Endothelial cell of umbilical vein (primary cell): ENCODE data around the gene CLTCL1. TPM values are rescaled to one million over a fixed set of nuclear protein-coding genes. Genes with fewer than 3 reads are reported as not detected.

Source experiments
- BruUV-seq: library from RNA; stranded (reverse); fragments of 400-500 nt; replicated peaks from 2 replicates; lab custom pipeline; 2021; lab: Mats Ljungman, UMichigan
- CTCF ChIA-PET: fragments of 300-600, 350-600 bp; sonication (Branson Sonifier 250); formaldehyde crosslinking; loops from one replicate; lab custom pipeline; 2021; ENCODE audit warnings: antibody characterized with exemption, inconsistent platforms; lab: Charles Lee
- POLR2A ChIA-PET: fragments of 300-600, 350-600 bp; sonication (Branson Sonifier 250); formaldehyde crosslinking; loops from one replicate; lab custom pipeline; 2021; ENCODE audit warnings: antibody characterized with exemption, inconsistent platforms; lab: Charles Lee
- DNase-seq: peaks from one replicate; pipeline ENCODE4 v3.0.0-alpha.2; 2011; ENCODE audit warnings: low read depth, low spot score
- FAIRE-seq: peaks from 2 replicates; lab custom pipeline; 2011; peaks lifted over from hg19 to GRCh38; lab: Jason Lieb, UNC
- H2AFZ ChIP-seq: 2 replicates; pipeline ENCODE4 v1.6.0; 2012; ENCODE audit warnings: low read depth, low read length, control low read depth, inconsistent platforms
- H3K27ac ChIP-seq: 2 replicates; pipeline ENCODE4 v1.5.1; 2011; ENCODE audit warnings: low read depth, mild to moderate bottlenecking, control low read depth, low read length, moderate library complexity; ENCODE audit not compliant: insufficient read depth
- H3K27me3 ChIP-seq, 2 experiments: 2 replicates each; pipeline versions ENCODE4 v1.6.0 to v1.6.1; 2011; ENCODE audit warnings: low read length in 2 of 2, mixed read lengths in 1 of 2; ENCODE audit not compliant: control insufficient read depth in 2 of 2, insufficient read depth in 2 of 2
- H3K36me3 ChIP-seq, 2 experiments: 2 replicates in 1 of 2; 3 replicates in 1 of 2; pipeline ENCODE4 v1.5.1; 2011; ENCODE audit warnings: low read length in 2 of 2, mild to moderate bottlenecking in 1 of 2, moderate library complexity in 1 of 2; ENCODE audit not compliant: control insufficient read depth in 2 of 2, insufficient read depth in 2 of 2; ENCODE audit errors: extremely low read depth in 1 of 2
- H3K4me1 ChIP-seq: 3 replicates; pipeline ENCODE4 v1.5.1; 2011; ENCODE audit warnings: mild to moderate bottlenecking, low read length; ENCODE audit not compliant: control insufficient read depth, insufficient read depth; ENCODE audit errors: extremely low read depth
- H3K4me2 ChIP-seq: 2 replicates; pipeline ENCODE4 v1.6.1; 2011; ENCODE audit warnings: low read length, control low read depth, mixed read lengths; ENCODE audit not compliant: insufficient read depth
- H3K4me3 ChIP-seq, 3 experiments: fragments of 200-600 bp in 1 of 3; sonication (generic), shearing (Covaris generic) in 1 of 3; replicated peaks in 1 of 3; 2 replicates each; pipeline ENCODE4 v1.5.1; 2011 to 2016; ENCODE audit warnings: control low read depth in 3 of 3, low read length in 3 of 3, mild to moderate bottlenecking in 2 of 3, inconsistent platforms in 1 of 3, low read depth in 1 of 3, moderate library complexity in 1 of 3; ENCODE audit not compliant: insufficient read depth in 1 of 3
- H3K79me2 ChIP-seq: 2 replicates; pipeline ENCODE4 v1.6.0; 2012; ENCODE audit warnings: low read length, inconsistent platforms; ENCODE audit not compliant: control insufficient read depth, insufficient read depth
- H3K9ac ChIP-seq: replicated peaks from 2 replicates; pipeline ENCODE3; 2011; ENCODE audit warnings: low read length, control low read depth; ENCODE audit not compliant: insufficient read depth; ENCODE audit errors: extremely low read depth
- H3K9me1 ChIP-seq: replicated peaks from 3 replicates; pipeline ENCODE4 v1.6.0; 2011; ENCODE audit warnings: mild to moderate bottlenecking, low read length; ENCODE audit not compliant: control insufficient read depth, insufficient read depth; ENCODE audit errors: extremely low read depth
- H3K9me3 ChIP-seq: replicated peaks from 2 replicates; pipeline ENCODE4 v1.5.1; 2012; ENCODE audit warnings: low read length, inconsistent platforms; ENCODE audit not compliant: control insufficient read depth, insufficient read depth
- H4K20me1 ChIP-seq: replicated peaks from 2 replicates; pipeline ENCODE3; 2011; ENCODE audit warnings: mild to moderate bottlenecking, low read length; ENCODE audit not compliant: control insufficient read depth, insufficient read depth; ENCODE audit errors: extremely low read depth
- EZH2 ChIP-seq: IDR thresholded peaks from 2 replicates; pipeline ENCODE4 v1.6.1; 2012; ENCODE audit warnings: borderline replicate concordance, low read depth, mild to moderate bottlenecking, moderate library complexity, low read length, inconsistent platforms; ENCODE audit not compliant: severe bottlenecking
- FOS ChIP-seq: IDR thresholded peaks from 2 replicates; pipeline ENCODE4 v1.6.1; 2011; ENCODE audit warnings: mild to moderate bottlenecking, low read length, moderate library complexity, borderline replicate concordance; ENCODE audit not compliant: insufficient read depth
- GATA2 ChIP-seq: IDR thresholded peaks from 2 replicates; pipeline ENCODE4 v1.7.0; 2011; ENCODE audit warnings: low read depth, mild to moderate bottlenecking, moderate library complexity, mixed read lengths, low read length; ENCODE audit not compliant: insufficient read length, insufficient read depth
- JUN ChIP-seq: IDR thresholded peaks from 2 replicates; pipeline ENCODE4 v1.6.1; 2011; ENCODE audit warnings: borderline replicate concordance, low read depth; ENCODE audit not compliant: insufficient read length, insufficient read depth
- MAX ChIP-seq: IDR thresholded peaks from 2 replicates; pipeline ENCODE4 v1.6.1; 2011; ENCODE audit not compliant: insufficient read depth, insufficient read length
- MYC ChIP-seq: IDR thresholded peaks from one replicate; pipeline ENCODE4 v1.6.1; 2011; ENCODE audit warnings: mild to moderate bottlenecking, low read depth, low read length
- POLR2A ChIP-seq: IDR thresholded peaks from 2 replicates; pipeline ENCODE4 v1.6.1; 2012; ENCODE audit warnings: low read depth, mild to moderate bottlenecking, control low read depth, low read length
- POLR2AphosphoS5 ChIP-seq: IDR thresholded peaks from 2 replicates; pipeline ENCODE4 v1.6.1; 2012; ENCODE audit warnings: low read depth, mild to moderate bottlenecking, control low read depth, low read length, moderate library complexity; ENCODE audit not compliant: insufficient read depth
- dilution Hi-C: fragments of 300-500 bp; cut with MboI; formaldehyde crosslinking; loops from one replicate; pipeline ENCODE4 v1.15.0; 2019; ENCODE audit warnings: low sequenced_read_pairs; ENCODE audit not compliant: extremely low pct_ligation_motif_present
- intact Hi-C: fragments of 100-400 bp; cut with micrococcal nuclease; formaldehyde crosslinking; loops from one replicate; pipeline ENCODE4 v1.10.0; 2022
- polyA plus RNA-seq, 4 experiments: library from polyadenylated mRNA; depleted of rRNA in 3 of 4; stranded (reverse) in 3 of 4; unstranded in 1 of 4; fragments of >200 nt; gene quantifications; 2 replicates each; pipeline versions ENCODE4 v1.2.1 to v1.2.3, GENCODE V29; 2011 to 2012; ENCODE audit warnings: missing spikeins in 1 of 4
- total RNA-seq: library from RNA; stranded (reverse); gene quantifications from 2 replicates; pipeline ENCODE4 v1.2.3, GENCODE V29; 2021
- TF ChIP-seq, protein P1 (sequence below), 2 donors: IDR thresholded peaks; 1 replicate in 1 of 2; 2 replicates in 1 of 2; pipeline ENCODE4 v1.5.1; 2011; ENCODE audit warnings: low read length in 2 of 2, mild to moderate bottlenecking in 2 of 2, moderate library complexity in 2 of 2, control low read depth in 1 of 2, inconsistent platforms in 1 of 2, low read depth in 1 of 2; ENCODE audit not compliant: insufficient read depth in 1 of 2; ENCODE audit errors: extremely low read depth in 1 of 2

The CLTCL1 gene
- total and polyA plus RNA-seq, 2 donors (not counting 3 experiments of a cell fraction or from before 2014, with no cell fraction given), result 5.0 to 6.2 TPM

- H3K79me2 ChIP-seq, result no peaks in the 10 kb centered on the region
- H3K27ac ChIP-seq, result no peak overlapping the region
- DNase-seq, result no peak
- no TSS peak for BruUV-seq
- TF ChIP-seq GATA2, result no peak
- TF ChIP-seq EZH2, result no peak
- TF ChIP-seq POLR2A, result no peak
- no peak for TF ChIP-seq MYC
- TF ChIP-seq JUN, result no peak
- TF ChIP-seq MAX, result no peak
- no peak for TF ChIP-seq POLR2AphosphoS5
- TF ChIP-seq, protein P1, sequence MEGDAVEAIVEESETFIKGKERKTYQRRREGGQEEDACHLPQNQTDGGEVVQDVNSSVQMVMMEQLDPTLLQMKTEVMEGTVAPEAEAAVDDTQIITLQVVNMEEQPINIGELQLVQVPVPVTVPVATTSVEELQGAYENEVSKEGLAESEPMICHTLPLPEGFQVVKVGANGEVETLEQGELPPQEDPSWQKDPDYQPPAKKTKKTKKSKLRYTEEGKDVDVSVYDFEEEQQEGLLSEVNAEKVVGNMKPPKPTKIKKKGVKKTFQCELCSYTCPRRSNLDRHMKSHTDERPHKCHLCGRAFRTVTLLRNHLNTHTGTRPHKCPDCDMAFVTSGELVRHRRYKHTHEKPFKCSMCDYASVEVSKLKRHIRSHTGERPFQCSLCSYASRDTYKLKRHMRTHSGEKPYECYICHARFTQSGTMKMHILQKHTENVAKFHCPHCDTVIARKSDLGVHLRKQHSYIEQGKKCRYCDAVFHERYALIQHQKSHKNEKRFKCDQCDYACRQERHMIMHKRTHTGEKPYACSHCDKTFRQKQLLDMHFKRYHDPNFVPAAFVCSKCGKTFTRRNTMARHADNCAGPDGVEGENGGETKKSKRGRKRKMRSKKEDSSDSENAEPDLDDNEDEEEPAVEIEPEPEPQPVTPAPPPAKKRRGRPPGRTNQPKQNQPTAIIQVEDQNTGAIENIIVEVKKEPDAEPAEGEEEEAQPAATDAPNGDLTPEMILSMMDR (IDR thresholded peaks at IDR 0.05; ENCODE audit: extremely low read depth in 1 of 2, insufficient read depth in 1 of 2, low read depth in 1 of 2, low read length in 2 of 2), result no peak
- TF ChIP-seq FOS, result no peak
- ChIA-PET POLR2A (no interaction called here), CTCF (interaction anchor here (3.5 kb wide), 1 partner anchor 13 kb away, joined by 12 read pairs; the partner anchor contains the start of gene ESS2)
- no peak overlapping the region for H3K4me3 ChIP-seq
- no peak overlapping the region for H3K4me2 ChIP-seq
- no peak for FAIRE-seq
- no peaks in the 10 kb centered on the region for H3K27me3 ChIP-seq
- no peaks in the 10 kb centered on the region for H3K9me3 ChIP-seq
- intact Hi-C loops, result no loop called here
- H3K4me1 ChIP-seq, result no peaks in the 10 kb centered on the region
- H2AFZ ChIP-seq, result no peak overlapping the region
- no peaks in the 10 kb centered on the region for H4K20me1 ChIP-seq
- peaks cover 3 to 26% of the 10 kb centered on the region in 2 experiments for H3K36me3 ChIP-seq
- no peaks in the 10 kb centered on the region for H3K9me1 ChIP-seq
- no peak overlapping the region for H3K9ac ChIP-seq
- dilution Hi-C loops, result no loop called here
Measured at GRCh38 chr22:19131685-19132015, 159.9 kb downstream of the CLTCL1 start.
